Urothelium cell line (cell line): Measurements from ENCODE around the gene TPRG1L.
"Not testable (repeated sequence)": the region's sequence is repeated elsewhere in the genome, so short reads cannot be mapped to it uniquely, and the experiment has no call there.

Experiments used
- DNase-seq: peaks from one replicate; pipeline ENCODE4 v3.0.0; 2011; ENCODE audit warnings: low spot score, mixed read lengths
- FAIRE-seq: peaks from 2 replicates; lab custom pipeline; 2011; peaks lifted over from hg19 to GRCh38; lab: Jason Lieb, UNC

Gene TPRG1L

DNA sequence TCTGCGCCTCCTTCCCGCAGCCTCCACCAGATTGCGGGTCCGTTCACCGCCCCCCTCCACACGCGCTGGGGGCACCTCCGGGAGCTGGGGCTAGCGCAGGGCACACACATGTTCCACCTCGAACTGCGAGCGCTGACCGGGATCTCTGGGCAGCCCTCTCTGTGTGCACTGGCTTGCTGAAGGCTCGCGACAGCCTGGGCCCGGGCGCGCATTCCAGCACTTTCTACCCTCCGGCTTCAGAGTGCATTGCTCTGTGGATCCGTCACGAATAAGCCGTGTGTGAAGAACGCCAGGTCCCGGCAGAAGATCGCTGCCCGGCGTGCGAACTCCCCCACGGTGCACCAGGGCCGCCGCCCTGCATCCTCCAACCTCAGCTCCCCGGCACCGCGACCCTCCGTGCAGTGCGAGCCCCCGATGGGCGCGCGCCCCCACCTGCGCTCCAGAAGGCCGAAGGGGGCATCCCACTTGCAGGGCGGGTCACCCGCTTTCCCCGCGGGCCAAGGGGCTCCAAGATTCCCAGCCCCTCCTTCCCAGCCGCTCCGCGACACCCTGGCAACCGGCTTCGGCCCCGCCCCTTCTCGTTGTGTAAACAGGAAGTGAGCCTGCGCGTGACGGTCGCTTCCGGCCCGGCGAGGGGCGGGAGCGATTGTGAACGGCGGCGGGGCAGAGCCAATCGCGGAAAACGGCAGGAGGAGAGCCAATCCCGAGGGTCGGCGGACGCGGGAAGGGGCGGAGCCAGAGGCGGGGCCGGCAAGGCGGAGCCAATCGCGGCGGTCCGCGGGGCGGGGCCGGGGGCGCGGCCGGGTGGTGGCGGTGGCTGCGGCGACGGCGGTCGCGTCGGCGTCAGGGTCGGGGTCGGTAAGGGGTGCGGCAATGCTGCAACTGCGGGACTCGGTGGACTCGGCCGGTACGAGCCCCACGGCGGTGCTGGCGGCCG, at the start of gene TPRG1L:
TPRG1L (plus strand) TSS at position 816 of the 937 bp plus-strand sequence; CDS start at position 874, 58 bp downstream.
- FAIRE-seq: no peak
- peak; percentile 97 for DNase-seq

GRCh38 chr1:3575515-3575914, 49.3 kb upstream of the TPRG1L start:
- not testable (repeated sequence) for DNase-seq, FAIRE-seq

GRCh38 chr1:3575993-3576392, 48.8 kb upstream of the TPRG1L start:
- FAIRE-seq (no peak), DNase-seq (no peak)

DNA sequence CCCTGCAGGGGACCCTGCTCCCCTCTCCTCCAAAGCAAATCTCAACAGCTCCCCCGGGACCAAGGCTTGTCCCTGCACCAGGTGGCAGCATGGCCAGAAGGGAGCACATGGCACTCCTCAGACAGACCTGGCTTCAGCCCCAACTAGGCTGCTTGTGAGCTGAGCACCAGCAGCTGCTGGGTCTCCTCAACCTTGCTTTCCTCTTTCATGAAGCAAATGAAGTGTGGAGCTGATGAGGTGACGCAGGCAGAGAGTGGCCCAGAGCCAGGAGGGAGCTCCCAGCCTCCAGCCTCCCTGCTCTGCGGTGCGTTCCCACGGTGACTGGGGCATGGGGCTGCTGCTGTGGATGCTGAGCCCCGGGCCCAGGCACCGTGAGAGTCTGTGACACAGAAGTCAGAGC, 47.5 kb upstream of the TPRG1L start:
- no peak for DNase-seq
- no peak for FAIRE-seq

DNA sequence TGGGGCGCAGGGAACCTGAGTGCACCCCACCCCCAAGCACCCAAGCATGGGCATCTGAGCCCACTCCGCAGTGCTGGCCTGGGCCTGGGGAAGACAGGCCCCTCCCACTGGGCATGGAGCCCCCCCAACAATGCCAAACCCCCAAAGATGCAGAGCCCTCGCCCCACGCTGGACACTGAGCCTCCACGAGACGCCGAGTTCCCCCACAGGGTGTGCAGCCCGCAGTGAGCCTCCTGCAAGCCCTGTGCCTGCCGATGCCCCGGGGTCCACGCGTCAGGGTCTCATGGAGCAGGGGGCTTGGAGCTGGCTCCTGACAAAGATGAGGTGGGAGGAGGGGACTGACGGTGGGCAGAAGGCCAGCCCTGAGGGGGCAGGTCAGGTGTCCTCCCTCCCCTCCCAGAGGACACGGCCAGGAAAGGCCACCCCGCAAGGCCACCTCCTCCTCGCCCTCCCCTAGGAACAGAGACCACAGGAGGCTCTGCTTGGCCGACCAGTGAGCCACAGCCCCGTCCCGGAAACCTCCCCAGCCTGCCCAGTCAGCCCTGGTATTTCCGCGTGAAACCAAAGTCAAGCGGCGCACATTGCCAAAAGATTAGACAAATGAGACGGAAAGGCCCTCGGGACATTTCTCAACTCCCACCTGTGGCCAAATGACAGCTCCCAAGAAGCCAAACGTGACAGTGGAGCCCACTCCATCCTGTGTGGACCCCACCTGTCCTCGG, 46.9 kb upstream of the TPRG1L start:
- FAIRE-seq (no peak), DNase-seq (no peak)

- FAIRE-seq (no peak), DNase-seq (no peak)
Observed at GRCh38 chr1:3578433-3578805, 46.4 kb upstream of the TPRG1L start.

- no peak for FAIRE-seq
Observed at GRCh38 chr1:3578906-3579305, 45.9 kb upstream of the TPRG1L start.

GRCh38 chr1:3579626-3580025, 45.2 kb upstream of the TPRG1L start:
- FAIRE-seq (no peak), DNase-seq (no peak)

More at GRCh38 chr1:3578906-3579305, 45.9 kb upstream of the TPRG1L start:
- no peak for DNase-seq

- no peak for FAIRE-seq
Observed at GRCh38 chr1:3580231-3580630, 44.6 kb upstream of the TPRG1L start.

DNA sequence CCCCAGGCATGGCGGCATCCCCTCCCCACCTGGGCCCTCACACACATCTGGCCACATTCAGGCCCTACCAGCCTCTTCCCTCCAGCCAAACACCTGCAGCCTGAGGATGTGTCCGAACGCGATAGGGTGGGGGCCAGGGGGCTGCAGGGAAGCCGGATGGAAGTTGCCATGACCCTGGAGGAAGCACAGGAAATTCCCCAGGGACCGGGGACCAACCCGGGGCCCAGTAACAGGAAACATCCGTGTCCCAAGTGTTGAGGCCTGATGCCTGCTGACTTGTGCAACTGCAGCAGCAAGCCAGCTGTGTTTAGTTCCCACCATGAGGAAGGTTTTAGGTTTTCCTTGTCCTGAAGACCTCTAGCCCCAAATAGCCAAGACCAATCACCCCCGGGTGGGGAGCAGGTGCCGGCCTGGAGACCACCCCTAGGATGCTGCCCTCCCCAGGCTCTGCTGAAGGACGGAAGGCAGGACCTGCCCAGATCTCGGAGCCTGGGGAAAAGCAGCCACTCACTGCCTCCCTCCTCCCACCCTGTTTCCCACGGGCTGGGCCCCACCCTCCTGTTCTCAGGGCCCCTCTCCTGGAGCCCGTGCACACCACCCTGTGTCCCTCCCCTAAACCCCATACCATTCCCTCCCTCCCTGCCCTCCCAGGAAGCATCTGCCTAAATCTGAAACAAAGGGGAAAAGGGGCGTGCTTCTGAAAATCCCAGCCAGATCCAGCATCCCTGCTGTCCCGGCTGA, 43.3 kb upstream of the TPRG1L start:
- FAIRE-seq (no peak), DNase-seq (no peak)

More at GRCh38 chr1:3580231-3580630, 44.6 kb upstream of the TPRG1L start:
- DNase-seq: no peak

DNA sequence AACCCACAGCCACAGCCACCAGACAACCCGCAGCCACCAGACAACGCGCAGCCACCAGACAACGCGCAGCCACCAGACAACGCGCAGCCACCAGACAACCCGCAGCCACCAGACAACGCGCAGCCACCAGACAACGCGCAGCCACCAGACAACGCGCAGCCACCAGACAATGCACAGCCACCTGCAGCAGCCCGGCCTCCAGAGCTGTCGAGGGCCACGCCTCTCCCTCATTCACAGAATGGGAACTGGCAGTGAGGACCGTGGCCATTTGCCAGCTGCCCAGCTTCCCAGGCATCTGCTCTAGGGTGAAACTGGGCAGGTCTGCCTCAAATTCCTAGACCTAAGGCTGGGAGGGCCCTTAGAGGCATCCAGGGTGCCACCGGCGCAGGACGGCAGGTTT, 41.1 kb upstream of the TPRG1L start:
- FAIRE-seq: not testable (repeated sequence)

GRCh38 chr1:3584915-3585314, 39.9 kb upstream of the TPRG1L start:
- FAIRE-seq: no peak
- no peak for DNase-seq

More for the DNA sequence above, 41.1 kb upstream of the TPRG1L start:
- not testable (repeated sequence) for DNase-seq

GRCh38 chr1:3585353-3585868, 39.4 kb upstream of the TPRG1L start:
- not testable (repeated sequence) for DNase-seq
- FAIRE-seq: peak; percentile 97

- FAIRE-seq (peak; percentile 89), DNase-seq (no peak)
Observed at GRCh38 chr1:3585940-3586568, 38.8 kb upstream of the TPRG1L start.

DNA sequence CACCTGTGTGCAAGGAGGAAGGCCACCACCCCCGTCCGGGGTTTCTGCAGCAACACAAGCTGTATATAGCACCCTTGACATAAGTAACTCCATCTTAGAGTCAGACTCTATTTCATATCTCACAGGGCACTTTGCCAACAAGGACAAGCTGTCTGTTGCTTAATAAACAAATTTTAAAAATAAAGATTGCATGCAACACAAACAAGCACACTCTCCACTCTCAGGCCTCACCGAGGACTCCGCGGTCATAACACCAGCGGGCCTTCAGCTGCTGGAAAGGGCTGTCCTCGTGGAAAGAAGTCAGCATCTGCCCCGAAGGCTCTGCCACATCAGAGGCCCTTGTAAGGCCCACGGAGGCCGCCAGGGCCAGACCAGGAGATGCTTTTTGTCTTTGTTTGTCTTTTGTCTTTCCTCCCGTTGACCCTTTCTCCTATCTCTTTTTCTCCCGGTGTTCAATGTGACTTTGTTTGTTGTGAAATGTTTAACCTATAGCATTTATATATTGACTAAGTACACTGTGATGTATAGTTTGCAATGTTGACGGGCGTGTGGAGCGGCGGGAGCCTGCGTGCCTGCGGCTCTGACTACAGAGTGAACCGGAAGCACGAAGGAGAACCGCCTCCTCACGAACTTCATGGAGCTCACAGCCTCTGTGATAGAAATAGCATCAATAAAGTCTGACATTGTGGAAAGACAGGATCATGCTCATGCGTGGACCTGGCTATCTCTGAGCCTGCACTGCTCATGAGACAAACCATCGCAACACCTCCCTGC, 37.6 kb upstream of the TPRG1L start:
- no peak for FAIRE-seq
- no peak for DNase-seq

DNA sequence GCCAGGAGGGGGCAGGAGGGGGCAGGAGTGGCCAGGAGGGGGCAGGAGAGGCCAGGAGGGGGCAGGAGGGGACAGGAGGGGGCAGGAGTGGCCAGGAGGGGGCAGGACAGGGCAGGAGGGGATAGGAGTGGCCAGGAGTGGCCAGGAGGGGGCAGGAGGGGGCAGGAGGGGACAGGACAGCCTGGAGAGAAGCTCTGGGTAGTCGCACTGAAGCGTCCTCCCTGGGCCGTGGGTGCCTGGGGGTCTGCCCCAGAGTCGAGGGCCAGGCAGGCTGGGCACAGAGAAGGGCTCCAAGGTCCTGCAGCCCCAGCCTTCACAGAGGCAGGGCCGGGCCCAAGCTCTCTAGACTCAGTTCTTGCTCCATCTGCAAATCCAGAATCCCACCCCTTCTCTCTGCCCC, 36.4 kb upstream of the TPRG1L start:
- DNase-seq: no peak

DNA sequence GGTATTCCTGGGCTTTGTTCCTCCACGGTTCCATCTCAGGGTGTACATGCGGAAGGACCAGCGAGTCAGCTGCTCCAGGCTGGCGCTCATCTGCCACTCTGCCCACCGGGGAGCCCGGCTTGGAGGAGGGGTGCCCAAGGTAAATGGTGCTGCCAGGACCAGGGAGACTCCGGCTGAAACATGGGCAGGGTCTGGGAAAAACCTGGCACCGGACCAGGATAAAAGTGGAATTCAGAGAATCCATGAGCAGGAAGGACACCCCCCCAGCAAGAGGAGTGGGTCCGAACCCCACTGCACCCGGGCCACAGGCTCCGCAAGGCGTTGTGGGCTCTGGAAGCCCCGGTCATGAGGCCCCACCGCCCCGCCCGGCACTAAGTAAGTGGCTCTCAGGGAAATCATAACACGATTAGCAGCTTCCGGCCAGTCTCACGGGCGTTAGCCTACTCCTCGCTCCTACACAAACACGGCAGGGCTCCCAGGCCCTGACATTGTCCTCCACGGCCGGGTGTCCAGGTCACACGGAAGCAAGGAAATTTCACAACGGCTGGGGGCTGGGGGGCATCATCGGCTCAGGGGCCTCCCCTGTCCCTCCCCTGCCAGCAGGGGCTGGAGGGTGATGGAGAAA, 34.6 kb upstream of the TPRG1L start:
- DNase-seq (no peak), FAIRE-seq (no peak)

More for the DNA sequence above, 36.4 kb upstream of the TPRG1L start:
- FAIRE-seq: no peak

- no peak for DNase-seq
- no peak for FAIRE-seq
Observed at GRCh38 chr1:3590951-3591865, 33.6 kb upstream of the TPRG1L start.
